ENCODE measurements around the gene KAT7.

The KAT7 gene

DNA sequence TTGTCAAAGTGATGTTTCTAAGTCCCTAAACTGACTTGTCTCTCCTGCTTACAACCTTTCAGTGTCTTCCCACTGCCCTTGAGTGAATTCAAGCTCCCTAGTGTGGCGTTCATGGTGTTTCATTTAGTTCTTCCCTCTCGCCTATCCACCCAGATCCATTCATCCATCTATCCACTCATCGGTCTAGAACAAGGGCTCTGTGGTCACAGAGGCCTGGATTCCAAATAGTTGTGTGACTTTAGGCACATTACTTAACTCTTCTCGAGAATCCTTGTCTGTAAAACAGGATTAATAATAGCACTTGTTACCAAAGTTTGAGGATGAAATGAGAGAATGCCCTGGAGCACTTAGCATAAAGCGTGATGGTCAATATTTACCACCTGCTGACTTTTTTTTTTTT, 60.3 kb downstream of the KAT7 start:
- H3K4me1 ChIP-seq (ENCODE audit: low read depth, poor library complexity, severe bottlenecking): no peaks in the 10 kb centered on the region
- H3K4me2 ChIP-seq: no peak overlapping the region

DNA sequence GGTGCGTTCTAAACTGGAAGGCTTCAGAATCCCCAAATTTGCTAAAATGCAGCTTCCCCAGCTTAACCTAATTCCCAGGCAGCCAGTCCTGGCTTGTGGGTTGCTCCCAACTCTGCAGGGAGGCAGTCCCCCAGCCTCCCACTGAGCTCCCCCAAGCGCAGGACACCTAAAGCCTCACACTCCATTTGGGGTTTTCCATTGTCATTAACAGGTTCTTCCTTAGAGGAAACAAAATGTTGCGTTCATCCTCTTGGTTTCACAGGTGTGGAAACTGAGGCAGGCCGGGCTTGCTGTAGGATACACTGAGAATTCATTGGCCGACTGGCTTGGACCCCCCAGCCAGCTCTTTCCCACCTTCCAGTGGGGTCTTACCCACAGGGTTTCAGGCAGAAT, 61.7 kb downstream of the KAT7 start:
- Histone ChIP-seq H3K9ac (no peak overlapping the region), H3K27ac (no peak overlapping the region), H4K20me1 (ENCODE audit: insufficient read depth) (no peaks in the 10 kb centered on the region), H2AFZ (ENCODE audit: low read depth) (no peak overlapping the region), H3K4me3 (IDR thresholded peaks at IDR 0.05; ENCODE audit: insufficient read depth, low read depth, low read length) (no peak overlapping the region), H3K27me3 (ENCODE audit: insufficient read depth, low read depth) (peaks cover 61% of the 10 kb centered on the region), H3K4me2 (no peak overlapping the region), H3K79me2 (ENCODE audit: insufficient read depth, low read depth) (no peaks in the 10 kb centered on the region), H3K4me1 (ENCODE audit: low read depth, poor library complexity, severe bottlenecking) (no peaks in the 10 kb centered on the region), H3K36me3 (ENCODE audit: insufficient read depth) (no peaks in the 10 kb centered on the region)
- TF ChIP-seq, protein P1, sequence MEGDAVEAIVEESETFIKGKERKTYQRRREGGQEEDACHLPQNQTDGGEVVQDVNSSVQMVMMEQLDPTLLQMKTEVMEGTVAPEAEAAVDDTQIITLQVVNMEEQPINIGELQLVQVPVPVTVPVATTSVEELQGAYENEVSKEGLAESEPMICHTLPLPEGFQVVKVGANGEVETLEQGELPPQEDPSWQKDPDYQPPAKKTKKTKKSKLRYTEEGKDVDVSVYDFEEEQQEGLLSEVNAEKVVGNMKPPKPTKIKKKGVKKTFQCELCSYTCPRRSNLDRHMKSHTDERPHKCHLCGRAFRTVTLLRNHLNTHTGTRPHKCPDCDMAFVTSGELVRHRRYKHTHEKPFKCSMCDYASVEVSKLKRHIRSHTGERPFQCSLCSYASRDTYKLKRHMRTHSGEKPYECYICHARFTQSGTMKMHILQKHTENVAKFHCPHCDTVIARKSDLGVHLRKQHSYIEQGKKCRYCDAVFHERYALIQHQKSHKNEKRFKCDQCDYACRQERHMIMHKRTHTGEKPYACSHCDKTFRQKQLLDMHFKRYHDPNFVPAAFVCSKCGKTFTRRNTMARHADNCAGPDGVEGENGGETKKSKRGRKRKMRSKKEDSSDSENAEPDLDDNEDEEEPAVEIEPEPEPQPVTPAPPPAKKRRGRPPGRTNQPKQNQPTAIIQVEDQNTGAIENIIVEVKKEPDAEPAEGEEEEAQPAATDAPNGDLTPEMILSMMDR (conservative IDR thresholded peaks at IDR 0.05; ENCODE audit: low read depth, low read length): no peak

More for the DNA sequence above, 60.3 kb downstream of the KAT7 start:
- Histone ChIP-seq H3K36me3 (ENCODE audit: insufficient read depth) (no peaks in the 10 kb centered on the region), H2AFZ (ENCODE audit: low read depth) (no peak overlapping the region), H3K27me3 (ENCODE audit: insufficient read depth, low read depth) (peaks cover 46% of the 10 kb centered on the region), H4K20me1 (ENCODE audit: insufficient read depth) (no peaks in the 10 kb centered on the region), H3K79me2 (ENCODE audit: insufficient read depth, low read depth) (no peaks in the 10 kb centered on the region), H3K9ac (no peak overlapping the region), H3K4me3 (IDR thresholded peaks at IDR 0.05; ENCODE audit: insufficient read depth, low read depth, low read length) (no peak overlapping the region), H3K27ac (no peak overlapping the region)
- TF ChIP-seq, protein P1 (conservative IDR thresholded peaks at IDR 0.05; ENCODE audit: low read depth, low read length): no peak

DNA sequence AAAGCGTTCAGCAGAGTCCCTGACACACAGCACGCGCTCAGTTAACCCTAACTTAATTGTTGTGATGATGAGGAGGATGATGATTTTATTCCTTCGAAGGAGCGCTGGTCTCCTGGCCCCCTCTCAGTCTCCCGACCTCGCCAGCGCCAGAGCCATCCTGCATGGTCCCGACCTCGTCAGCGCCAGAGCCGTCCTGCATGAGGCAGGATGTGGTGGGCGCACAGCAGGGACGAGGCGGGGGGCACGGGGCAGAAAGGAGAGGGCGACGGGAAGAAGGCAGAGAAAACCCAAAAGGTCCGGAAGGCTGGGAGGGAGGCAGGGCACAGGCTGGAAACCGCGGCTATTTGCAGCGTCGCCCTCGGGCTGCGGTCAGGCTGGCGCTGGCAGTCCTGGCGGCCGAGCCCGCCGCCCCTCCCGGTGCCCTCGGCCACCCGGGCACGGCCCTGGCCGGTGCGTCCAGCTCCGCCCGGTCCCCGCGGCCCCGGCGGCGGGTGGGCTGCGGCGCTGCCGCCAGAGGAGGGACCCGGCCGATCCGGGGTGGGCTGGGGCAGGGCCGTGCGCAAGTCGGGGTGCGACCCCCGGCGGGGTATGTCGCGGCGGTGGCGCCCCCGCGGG, 62.4 kb downstream of the KAT7 start:
- Histone ChIP-seq H3K27ac (no peak overlapping the region), H3K9ac (no peak overlapping the region), H3K27me3 (ENCODE audit: insufficient read depth, low read depth) (peaks cover 65% of the 10 kb centered on the region), H3K4me1 (ENCODE audit: low read depth, poor library complexity, severe bottlenecking) (no peaks in the 10 kb centered on the region), H4K20me1 (ENCODE audit: insufficient read depth) (no peaks in the 10 kb centered on the region), H3K4me3 (IDR thresholded peaks at IDR 0.05; ENCODE audit: insufficient read depth, low read depth, low read length) (no peak overlapping the region), H2AFZ (ENCODE audit: low read depth) (peak overlapping the region; percentile 68; the same call in 1 of the 2 replicates), H3K79me2 (ENCODE audit: insufficient read depth, low read depth) (no peaks in the 10 kb centered on the region), H3K4me2 (peak overlapping the region; percentile 69; the same call in 1 of the 2 replicates), H3K36me3 (ENCODE audit: insufficient read depth) (no peaks in the 10 kb centered on the region)
- TF ChIP-seq, protein P1 (conservative IDR thresholded peaks at IDR 0.05; ENCODE audit: low read depth, low read length): no peak

DNA sequence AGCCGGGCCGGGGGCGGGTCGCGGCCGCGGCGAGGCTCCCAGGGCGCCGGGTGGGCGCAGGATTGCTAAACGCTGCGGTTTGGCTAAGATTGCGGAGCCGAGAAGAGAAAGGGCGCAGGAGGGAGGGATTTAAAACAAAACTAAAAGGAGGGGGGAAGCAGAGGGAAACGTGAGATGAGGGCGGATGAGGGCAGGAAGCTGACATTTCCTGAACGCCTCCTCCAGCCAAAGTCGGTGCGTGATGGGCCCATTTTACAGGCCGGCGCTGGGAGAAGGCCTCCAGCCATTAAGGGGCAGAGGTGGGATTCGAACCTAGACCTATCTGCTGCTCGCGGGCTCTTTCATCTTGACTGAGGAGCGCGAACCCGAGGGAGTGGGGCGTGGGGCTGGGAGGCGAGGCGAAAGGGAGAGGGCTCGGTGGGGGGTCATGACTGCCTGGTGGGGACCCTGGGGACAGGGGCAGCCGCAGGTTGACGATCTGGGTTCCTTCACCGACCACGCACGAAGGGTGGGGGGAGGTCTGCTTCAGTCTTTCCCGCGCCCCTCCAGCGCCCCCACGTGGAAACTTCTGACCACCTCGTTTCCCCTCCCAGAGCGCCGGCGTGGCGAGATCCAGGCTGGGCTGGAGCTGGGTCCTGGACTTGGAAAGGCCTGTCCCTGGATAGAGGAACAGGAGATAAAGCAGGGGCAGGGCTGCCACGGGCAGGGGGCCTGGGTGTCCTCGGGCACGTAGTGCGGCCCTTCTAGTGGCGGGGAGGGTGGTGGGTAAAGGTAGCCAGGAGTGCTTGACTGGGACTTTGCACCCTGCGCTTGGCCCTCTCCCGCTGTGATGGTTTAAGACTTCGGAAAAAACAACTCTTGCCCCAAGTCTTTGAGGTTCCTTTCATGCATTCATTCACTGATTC, 63.2 kb downstream of the KAT7 start:
- Histone ChIP-seq H3K27me3 (ENCODE audit: insufficient read depth, low read depth) (peaks cover 73% of the 10 kb centered on the region), H3K4me2 (peak overlapping the region; percentile 69), H3K36me3 (ENCODE audit: insufficient read depth) (no peaks in the 10 kb centered on the region), H3K27ac (no peak overlapping the region), H2AFZ (ENCODE audit: low read depth) (peak overlapping the region; percentile 68), H3K4me1 (ENCODE audit: low read depth, poor library complexity, severe bottlenecking) (no peaks in the 10 kb centered on the region), H3K4me3 (IDR thresholded peaks at IDR 0.05; ENCODE audit: insufficient read depth, low read depth, low read length) (no peak overlapping the region), H3K79me2 (ENCODE audit: insufficient read depth, low read depth) (no peaks in the 10 kb centered on the region), H3K9ac (no peak overlapping the region; the same call in 1 of the 2 replicates), H4K20me1 (ENCODE audit: insufficient read depth) (no peaks in the 10 kb centered on the region)
- TF ChIP-seq, protein P1 (conservative IDR thresholded peaks at IDR 0.05; ENCODE audit: low read depth, low read length): peak; percentile 55
